Fibroblast of mammary gland (primary cell): ENCODE measurements around the gene VPS26A.
A peak's percentile ranks its signal among the peaks of the same experiment; 100 is the strongest.

ENCODE experiments used
- DNase-seq: peaks from one replicate; pipeline ENCODE4 v3.0.0-alpha.2; 2010; ENCODE audit warnings: low read depth
- H3K4me3 ChIP-seq: 2 replicates; pipeline ENCODE4 v1.5.1; 2011; ENCODE audit warnings: low read depth, mild to moderate bottlenecking, low read length, moderate library complexity; ENCODE audit not compliant: control insufficient read depth
- CTCF ChIP-seq: conservative IDR thresholded peaks from 2 replicates; pipeline ENCODE4 v1.5.1; 2011; ENCODE audit warnings: low read depth, low read length, inconsistent platforms; ENCODE audit not compliant: control insufficient read depth, insufficient read depth

The VPS26A gene

GRCh38 chr10:69123747-69124562, at the start of gene VPS26A:
TSS of gene VPS26A (plus strand) at chr10:69124178. CDS start at chr10:69124278, 100 bp downstream.
- TF ChIP-seq CTCF, result no peak
- peak within 1 kb of the TSS; percentile 81 for H3K4me3 ChIP-seq
- peak; percentile 96 for DNase-seq

GRCh38 chr10:69074532-69074931, 49.4 kb upstream of the VPS26A start:
- H3K4me3 ChIP-seq, result no peak overlapping the region
- DNase-seq, result no peak
- TF ChIP-seq CTCF, result no peak

- DNase-seq, result no peak
- H3K4me3 ChIP-seq, result no peak overlapping the region
- TF ChIP-seq CTCF, result no peak
Observed at GRCh38 chr10:69075431-69075830, 48.5 kb upstream of the VPS26A start.

- no peak for DNase-seq
- no peak for TF ChIP-seq CTCF
- no peak overlapping the region for H3K4me3 ChIP-seq
Observed at GRCh38 chr10:69078311-69078710, 45.7 kb upstream of the VPS26A start.

- no peak overlapping the region for H3K4me3 ChIP-seq
- DNase-seq, result no peak
- TF ChIP-seq CTCF, result no peak
Observed at GRCh38 chr10:69080226-69080625, 43.8 kb upstream of the VPS26A start.

GRCh38 chr10:69086001-69086509, 37.9 kb upstream of the VPS26A start:
- TF ChIP-seq CTCF, result no peak
- no peak overlapping the region for H3K4me3 ChIP-seq
- DNase-seq, result peak; percentile 33
